Activated T-cell treated with anti-CD3 and anti-CD28 coated beads for 24 hours (primary cell): ENCODE measurements around the gene ADD2.
"Not testable (repeated sequence)": the region's sequence is repeated elsewhere in the genome, so short reads cannot be mapped to it uniquely, and the experiment has no call there.

Source experiments
- DNase-seq: peaks from one replicate; pipeline ENCODE4 v3.0.0-alpha.2; 2020; ENCODE audit warnings: low read depth

Gene ADD2

GRCh38 chr2:70639841-70640436 is 128.1 kb downstream of the ADD2 start:
- DNase-seq = no peak

DNA sequence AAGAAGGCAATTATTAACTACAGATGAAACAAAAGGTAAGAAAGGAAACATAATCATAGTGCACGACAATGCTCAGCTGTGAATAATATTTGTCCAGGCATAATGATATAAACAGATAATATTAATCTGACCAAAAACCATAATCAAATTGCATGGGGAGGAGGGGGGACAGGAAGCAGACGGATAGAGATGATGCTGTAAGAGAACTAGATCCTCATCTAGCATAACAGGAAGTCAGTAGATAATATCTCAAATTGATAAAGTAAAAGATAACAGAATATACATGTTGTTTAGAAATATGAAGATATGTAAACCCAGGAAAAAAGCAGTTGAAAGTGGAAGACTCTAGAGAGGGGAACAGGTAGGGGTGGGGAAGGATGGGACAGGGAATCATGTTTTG is 129.4 kb downstream of the ADD2 start:
- no peak for DNase-seq

DNA sequence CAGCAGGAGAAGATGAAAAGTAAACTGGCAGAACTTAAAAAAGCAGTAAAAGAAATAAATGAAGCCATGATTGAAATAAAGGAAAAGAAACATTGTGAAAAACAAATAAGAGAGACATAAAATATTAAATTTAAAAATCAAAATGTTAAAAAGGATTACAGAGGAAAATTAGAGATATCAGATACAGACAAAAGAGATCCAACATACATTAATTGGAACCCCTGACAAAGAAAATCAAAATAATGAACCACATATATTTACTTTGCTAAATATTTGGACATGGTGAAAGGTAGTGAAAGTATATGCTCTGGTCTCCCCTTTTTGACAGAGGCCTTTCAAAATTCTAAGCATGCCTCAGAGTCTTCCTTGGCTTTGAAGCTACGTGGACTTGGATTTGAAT is 134.5 kb downstream of the ADD2 start:
- DNase-seq = no peak

DNA sequence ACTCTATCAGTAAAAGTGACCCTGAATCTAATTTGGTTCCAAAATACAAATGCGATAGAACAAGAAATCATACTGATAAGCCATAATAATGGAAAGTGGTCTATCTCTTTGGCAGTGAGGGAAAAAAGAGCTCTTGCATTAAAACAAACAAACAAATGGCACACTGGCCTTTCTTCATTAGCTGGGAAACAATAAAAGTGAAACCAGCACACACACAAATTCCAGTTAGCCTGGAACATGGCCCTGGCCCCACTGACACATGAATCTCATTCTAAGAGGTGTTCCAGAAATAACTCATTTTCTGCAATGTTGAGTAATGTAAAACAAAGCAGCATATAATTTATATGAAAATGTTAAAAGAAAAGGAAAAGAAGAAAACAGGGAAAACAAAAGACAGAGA is 135.0 kb downstream of the ADD2 start:
- no peak for DNase-seq

- DNase-seq = no peak
Measured at GRCh38 chr2:70632388-70632787, 135.6 kb downstream of the ADD2 start.

- DNase-seq = no peak
Measured at GRCh38 chr2:70630761-70631160, 137.2 kb downstream of the ADD2 start.

DNA sequence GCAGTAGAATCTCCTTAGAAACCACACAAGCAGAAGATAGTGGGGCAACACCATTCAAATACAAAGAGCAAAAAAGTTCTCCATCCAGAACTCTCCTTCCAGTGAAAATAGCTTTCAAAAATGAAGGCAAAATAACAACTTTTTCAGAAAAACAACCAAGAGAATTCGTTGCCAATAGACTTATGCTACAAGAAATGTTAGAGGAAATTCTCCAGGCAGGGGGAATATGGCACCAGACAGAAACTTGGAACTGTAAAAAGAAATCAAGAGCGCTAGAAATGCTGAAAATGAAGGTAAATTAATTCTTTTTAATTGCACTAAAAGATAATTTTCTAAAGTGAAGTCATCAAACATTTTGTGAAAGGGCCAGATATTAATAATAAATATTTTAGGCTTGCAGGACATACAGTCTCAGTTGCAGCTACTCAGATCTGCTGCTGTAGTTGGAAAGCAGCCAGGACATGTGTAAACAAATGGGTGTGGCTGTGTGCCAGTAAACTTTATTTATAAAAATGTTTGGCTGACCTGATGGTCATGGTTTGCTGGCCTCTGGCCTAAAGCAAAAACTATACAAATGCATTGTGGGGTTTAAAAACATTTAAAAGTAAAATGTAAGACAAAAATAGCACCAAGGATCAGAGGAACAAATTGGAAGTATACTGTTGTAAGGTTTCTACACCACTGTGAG is 140.6 kb downstream of the ADD2 start:
- no peak for DNase-seq

DNA sequence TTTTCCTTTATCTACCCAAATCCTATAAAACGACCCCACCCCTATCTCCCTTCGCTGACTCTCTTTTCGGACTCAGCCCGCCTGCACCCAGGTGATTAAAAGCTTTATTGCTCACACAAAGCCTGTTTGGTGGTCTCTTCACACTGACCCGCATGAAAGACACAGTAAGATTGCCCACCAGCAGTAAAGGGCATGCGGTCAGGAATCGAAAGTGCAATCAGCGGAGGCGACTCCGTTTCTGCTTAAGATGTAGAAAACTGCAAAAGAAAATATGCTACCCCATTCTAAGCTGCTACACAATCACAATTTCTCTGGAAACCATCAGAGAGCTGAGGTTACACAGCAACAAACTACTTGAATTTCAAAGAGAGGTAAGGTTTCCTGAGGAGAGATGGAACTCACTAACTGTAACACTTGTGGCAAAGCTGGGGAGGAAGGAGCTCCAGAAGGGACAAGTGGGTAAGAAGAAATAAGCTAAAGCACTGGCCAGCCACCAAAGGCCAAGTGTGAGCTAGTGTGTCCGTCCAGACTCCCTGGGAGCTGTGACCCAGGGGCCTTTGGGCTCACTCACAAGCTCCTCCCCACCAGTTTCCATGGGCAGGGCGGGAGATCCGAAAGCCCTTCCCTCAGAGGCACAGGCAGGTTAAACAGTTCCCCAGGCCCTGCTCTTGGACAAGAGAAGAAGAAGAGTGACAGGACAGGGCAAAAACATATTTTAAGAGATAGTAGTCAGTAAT is 141.6 kb downstream of the ADD2 start:
- DNase-seq = no peak

- DNase-seq = not testable (repeated sequence)
Measured at GRCh38 chr2:70621536-70621935, 146.5 kb downstream of the ADD2 start.

DNA sequence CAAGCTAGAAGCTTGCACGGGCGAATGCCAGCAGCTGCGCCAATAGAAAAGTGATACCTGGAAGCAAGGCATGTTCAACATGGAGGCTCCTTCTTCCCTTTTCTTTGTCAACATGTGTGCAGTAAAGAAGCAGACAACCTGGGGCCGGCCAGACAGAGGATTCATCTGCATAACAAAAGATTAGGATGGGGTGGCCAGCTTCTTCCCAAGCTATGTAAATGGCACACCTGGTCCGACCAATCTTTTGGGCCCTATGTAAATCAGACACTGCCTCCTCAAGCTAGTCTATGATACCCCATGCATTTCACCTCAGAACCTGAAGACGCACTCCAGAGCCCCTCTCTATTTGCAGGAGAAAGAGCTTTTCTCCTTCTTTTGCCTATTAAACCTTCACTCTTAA is 148.0 kb downstream of the ADD2 start:
- DNase-seq = no peak

GRCh38 chr2:70619167-70619566 is 148.8 kb downstream of the ADD2 start:
- DNase-seq = no peak

GRCh38 chr2:70616168-70616694 is 151.8 kb downstream of the ADD2 start:
- no peak for DNase-seq

DNA sequence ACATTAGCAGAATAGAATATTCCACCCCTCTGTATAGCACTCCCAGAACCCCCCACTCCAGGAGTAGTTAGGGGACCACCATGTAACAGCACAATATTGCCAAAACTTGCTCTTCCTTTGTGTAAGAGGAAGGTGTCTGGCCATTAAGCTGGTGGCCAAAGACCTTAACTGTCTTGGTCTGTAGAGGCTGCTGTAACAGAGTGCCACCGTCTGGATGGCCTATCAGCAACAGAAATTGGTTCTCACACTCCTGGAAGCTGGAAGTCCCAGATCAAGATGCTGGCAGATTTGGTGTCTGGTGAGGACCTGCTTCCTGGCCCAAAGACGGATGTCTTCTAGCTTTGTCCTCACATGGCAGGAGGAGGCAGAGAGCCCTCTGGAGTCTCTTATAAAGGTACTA is 152.8 kb downstream of the ADD2 start:
- DNase-seq = no peak

DNA sequence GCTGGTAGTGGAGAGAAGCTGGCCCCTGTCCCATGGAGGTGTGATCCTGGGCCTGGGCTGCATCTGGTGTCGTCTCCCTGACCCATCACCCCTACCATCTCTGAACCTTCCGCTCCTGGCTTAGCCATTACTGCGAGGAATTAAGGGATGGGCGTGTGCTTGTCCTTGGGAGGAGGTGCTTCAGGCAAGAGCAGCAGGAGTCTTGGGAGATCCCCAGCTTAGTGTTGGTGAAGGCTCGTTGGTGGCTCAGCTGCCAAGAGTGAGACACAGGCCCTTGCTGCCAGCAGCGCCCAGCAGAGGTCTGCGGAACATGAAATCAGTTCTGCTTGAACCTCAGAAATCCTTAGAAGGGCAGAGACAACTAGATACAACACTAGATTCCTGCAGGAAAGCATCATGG is 154.5 kb downstream of the ADD2 start:
- DNase-seq = no peak

- DNase-seq = no peak
Measured at GRCh38 chr2:70612574-70612973, 155.4 kb downstream of the ADD2 start.

GRCh38 chr2:70608373-70608772 is 159.6 kb downstream of the ADD2 start:
- no peak for DNase-seq

DNA sequence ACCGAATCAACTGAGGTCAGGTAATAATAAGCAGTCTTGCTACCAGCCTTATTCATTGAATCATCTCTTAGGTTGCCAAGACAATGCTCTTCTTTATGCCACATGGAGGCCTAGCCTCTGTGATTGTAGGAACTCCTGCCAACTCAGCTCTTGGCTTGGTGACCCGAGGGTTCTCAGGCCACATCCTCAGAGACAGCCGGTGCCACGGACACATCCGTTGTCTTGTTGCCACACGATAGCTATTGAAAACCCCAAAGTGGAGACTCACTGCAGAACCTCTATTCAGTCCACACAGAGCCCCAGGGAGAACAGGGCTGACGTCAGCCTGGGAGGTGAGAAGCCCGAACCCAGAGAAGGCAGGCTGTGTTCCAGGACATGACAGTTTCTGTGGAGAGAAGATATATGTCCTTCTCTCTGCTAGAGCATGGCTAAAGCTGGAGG is 160.9 kb downstream of the ADD2 start:
- no peak for DNase-seq
